Parathyroid adenoma (tissue), 2 donors: ENCODE results near the gene DMWD.

Experiments
- H2AFZ ChIP-seq: fragments of 300-600 bp; sonication (generic); one replicate; pipeline ENCODE4 v1.7.0; 2017; ENCODE audit warnings: antibody characterized with exemption, mild to moderate bottlenecking
- H3K27ac ChIP-seq: fragments of 300-600 bp; sonication (generic); one replicate; pipeline ENCODE4 v1.7.0; 2017
- H3K27me3 ChIP-seq: fragments of 300-600 bp; sonication (generic); one replicate; pipeline ENCODE4 v1.7.0; 2017; ENCODE audit warnings: low read length; ENCODE audit not compliant: control insufficient read depth, insufficient read depth
- H3K36me3 ChIP-seq: fragments of 300-600 bp; sonication (generic); one replicate; pipeline ENCODE4 v1.7.0; 2017; ENCODE audit warnings: low read length; ENCODE audit not compliant: control insufficient read depth, insufficient read depth
- H3K4me1 ChIP-seq: fragments of 300-600 bp; sonication (generic); one replicate; pipeline ENCODE4 v1.7.0; 2017; ENCODE audit warnings: control low read depth
- H3K4me2 ChIP-seq: fragments of 300-600 bp; sonication (generic); one replicate; pipeline ENCODE4 v1.7.0; 2017; ENCODE audit warnings: low read length
- H3K4me3 ChIP-seq: fragments of 300-600 bp; sonication (generic); one replicate; pipeline ENCODE4 v1.7.0; 2017; ENCODE audit warnings: low read depth, low read length
- H3K79me2 ChIP-seq: fragments of 300-600 bp; sonication (generic); one replicate; pipeline ENCODE4 v1.7.0; 2017; ENCODE audit warnings: control low read depth
- H3K9ac ChIP-seq: fragments of 300-600 bp; sonication (generic); one replicate; pipeline ENCODE4 v1.7.0; 2017; ENCODE audit warnings: mild to moderate bottlenecking
- H3K9me3 ChIP-seq: fragments of 300-600 bp; sonication (generic); one replicate; pipeline ENCODE4 v1.7.0; 2017; ENCODE audit warnings: low read length; ENCODE audit not compliant: control insufficient read depth
- TF ChIP-seq, protein P1 (sequence below): fragments of 300-600 bp; sonication (generic); IDR thresholded peaks from one replicate; pipeline ENCODE4 v1.7.0; 2017; ENCODE audit warnings: antibody characterized with exemption, mild to moderate bottlenecking
- donor health status: primary hyperparathyroidism.

DMWD gene

GRCh38 chr19:45766296-45766868, 26.3 kb downstream of the DMWD start:
- peak overlapping the region; percentile 77 for H3K9ac ChIP-seq
- peaks cover 16% of the 10 kb centered on the region for H3K79me2 ChIP-seq
- H3K36me3 ChIP-seq, result no peaks in the 10 kb centered on the region
- no peaks in the 10 kb centered on the region for H3K27me3 ChIP-seq
- peak overlapping the region; percentile 77 for H3K4me3 ChIP-seq
- peaks cover 33% of the 10 kb centered on the region for H3K4me1 ChIP-seq
- H3K9me3 ChIP-seq, result no peaks in the 10 kb centered on the region
- peak overlapping the region; percentile 86 for H3K4me2 ChIP-seq
- H3K27ac ChIP-seq, result peak overlapping the region; percentile 95
- H2AFZ ChIP-seq, result peak overlapping the region; percentile 69
- TF ChIP-seq, protein P1, sequence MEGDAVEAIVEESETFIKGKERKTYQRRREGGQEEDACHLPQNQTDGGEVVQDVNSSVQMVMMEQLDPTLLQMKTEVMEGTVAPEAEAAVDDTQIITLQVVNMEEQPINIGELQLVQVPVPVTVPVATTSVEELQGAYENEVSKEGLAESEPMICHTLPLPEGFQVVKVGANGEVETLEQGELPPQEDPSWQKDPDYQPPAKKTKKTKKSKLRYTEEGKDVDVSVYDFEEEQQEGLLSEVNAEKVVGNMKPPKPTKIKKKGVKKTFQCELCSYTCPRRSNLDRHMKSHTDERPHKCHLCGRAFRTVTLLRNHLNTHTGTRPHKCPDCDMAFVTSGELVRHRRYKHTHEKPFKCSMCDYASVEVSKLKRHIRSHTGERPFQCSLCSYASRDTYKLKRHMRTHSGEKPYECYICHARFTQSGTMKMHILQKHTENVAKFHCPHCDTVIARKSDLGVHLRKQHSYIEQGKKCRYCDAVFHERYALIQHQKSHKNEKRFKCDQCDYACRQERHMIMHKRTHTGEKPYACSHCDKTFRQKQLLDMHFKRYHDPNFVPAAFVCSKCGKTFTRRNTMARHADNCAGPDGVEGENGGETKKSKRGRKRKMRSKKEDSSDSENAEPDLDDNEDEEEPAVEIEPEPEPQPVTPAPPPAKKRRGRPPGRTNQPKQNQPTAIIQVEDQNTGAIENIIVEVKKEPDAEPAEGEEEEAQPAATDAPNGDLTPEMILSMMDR, result no peak

DNA sequence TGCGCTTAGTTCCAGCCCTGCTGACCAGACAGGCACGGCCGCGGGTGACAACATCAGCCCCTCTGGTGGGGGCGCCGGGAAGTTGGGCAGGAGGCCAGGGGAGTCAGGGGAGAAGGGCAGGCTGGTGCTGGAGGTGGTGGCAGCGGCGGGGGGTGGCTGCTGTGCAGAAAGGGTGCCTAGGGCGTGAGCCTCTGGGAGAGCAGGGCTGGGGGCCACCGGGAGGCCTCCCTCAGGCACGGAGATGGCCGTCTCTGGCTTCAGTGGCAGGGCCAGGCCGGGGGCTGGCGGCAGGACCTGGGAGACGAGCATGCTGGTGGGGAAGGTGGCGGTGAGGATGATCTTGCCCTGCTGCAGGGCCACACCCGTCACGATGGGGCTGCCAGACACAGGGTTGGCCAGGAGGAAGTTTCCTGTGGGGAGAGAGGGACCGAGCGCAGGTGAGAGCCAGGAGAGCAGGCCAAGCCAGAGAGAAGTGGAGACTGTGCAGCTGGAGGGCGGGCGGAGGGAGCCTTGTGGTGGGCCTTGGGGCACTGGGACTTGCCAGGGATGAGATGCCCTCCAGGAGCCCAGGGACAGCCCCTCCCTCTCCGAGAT, 26.8 kb downstream of the DMWD start:
- no peak overlapping the region for H3K9ac ChIP-seq
- no peaks in the 10 kb centered on the region for H3K27me3 ChIP-seq

GRCh38 chr19:45764945-45765701, 27.5 kb downstream of the DMWD start:
- no peaks in the 10 kb centered on the region for H3K9me3 ChIP-seq
- peak overlapping the region; percentile 8 for H3K27ac ChIP-seq
- peaks cover 16% of the 10 kb centered on the region for H3K79me2 ChIP-seq
- no peaks in the 10 kb centered on the region for H3K27me3 ChIP-seq
- no peak overlapping the region for H3K4me3 ChIP-seq
- no peak overlapping the region for H3K4me2 ChIP-seq
- TF ChIP-seq, protein P1, result no peak
- H3K36me3 ChIP-seq, result no peaks in the 10 kb centered on the region
- no peak overlapping the region for H2AFZ ChIP-seq
- H3K4me1 ChIP-seq, result peaks cover 23% of the 10 kb centered on the region
- H3K9ac ChIP-seq, result no peak overlapping the region

More for the DNA sequence above, 26.8 kb downstream of the DMWD start:
- Histone ChIP-seq H3K79me2 (peaks cover 16% of the 10 kb centered on the region), H3K27ac (peak overlapping the region; percentile 95), H3K9me3 (no peaks in the 10 kb centered on the region), H2AFZ (no peak overlapping the region), H3K4me1 (peaks cover 27% of the 10 kb centered on the region), H3K36me3 (no peaks in the 10 kb centered on the region), H3K4me3 (no peak overlapping the region), H3K4me2 (no peak overlapping the region)
- TF ChIP-seq, protein P1, result no peak

- Histone ChIP-seq H3K4me1 (peaks cover 23% of the 10 kb centered on the region), H3K36me3 (no peaks in the 10 kb centered on the region), H3K27me3 (no peaks in the 10 kb centered on the region), H3K9me3 (no peaks in the 10 kb centered on the region), H2AFZ (no peak overlapping the region), H3K27ac (peak overlapping the region; percentile 8), H3K79me2 (peaks cover 16% of the 10 kb centered on the region), H3K4me2 (no peak overlapping the region), H3K9ac (no peak overlapping the region), H3K4me3 (no peak overlapping the region)
- TF ChIP-seq, protein P1, result no peak
These were observed 28.2 kb downstream of the DMWD start for GRCh38 chr19:45764475-45764874.
